Measurements from ENCODE around the gene CADPS. TPM values are rescaled to one million over a fixed set of nuclear protein-coding genes. Genes with fewer than 3 reads are reported as not detected.

The CADPS gene
- polyA plus RNA-seq, 2 donors, result 0.09 to 0.20 TPM

DNA sequence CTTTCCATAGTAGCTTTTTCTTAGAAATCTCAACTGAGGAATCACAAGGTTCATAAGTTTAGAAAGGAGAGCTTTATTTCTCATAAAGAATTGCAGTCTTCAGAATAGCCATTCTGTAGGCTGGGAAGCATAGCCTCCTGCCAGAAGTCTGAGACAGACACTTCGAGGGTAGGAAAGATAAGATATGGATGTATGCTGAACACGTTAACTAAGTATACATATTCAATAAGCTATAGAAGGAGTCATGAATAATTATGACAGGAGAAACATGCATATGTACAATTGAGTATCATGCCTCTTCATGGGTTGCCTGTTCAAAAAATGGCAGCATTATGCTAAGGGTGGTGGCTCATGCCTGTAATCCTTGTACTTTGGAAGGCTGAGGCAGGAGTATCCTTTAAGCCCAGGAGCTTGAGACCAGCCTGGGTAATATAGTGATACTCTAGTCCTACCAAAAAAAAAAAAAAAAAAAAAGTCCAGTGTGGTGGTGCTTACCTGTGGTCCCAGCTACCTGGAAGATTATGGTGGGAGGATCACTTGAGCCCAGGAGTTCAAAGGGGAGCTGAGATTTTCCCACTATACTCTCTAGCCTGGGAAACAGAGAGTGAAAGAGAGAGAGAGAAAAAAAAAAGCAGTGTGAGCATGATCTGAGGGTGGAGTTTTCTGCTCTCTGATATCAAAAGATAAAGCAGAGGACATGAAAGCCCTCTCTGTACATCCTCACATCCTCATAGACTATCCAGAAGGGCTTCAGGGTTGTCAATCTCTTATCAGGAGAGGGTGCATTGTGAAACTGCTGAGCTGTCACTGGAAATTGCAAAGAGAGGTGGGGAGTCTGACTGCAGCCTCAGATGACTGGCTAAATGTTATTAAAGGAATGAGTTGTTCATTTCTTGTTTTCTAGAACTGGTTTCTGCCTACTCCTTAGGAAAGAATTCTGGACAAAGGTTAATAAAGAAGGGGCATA is 23.6 kb upstream of the CADPS start:
- no peaks in the 10 kb centered on the region for H3K9me3 ChIP-seq (ENCODE audit: control insufficient read depth in 2 of 2, insufficient read depth in 1 of 2, low read depth in 1 of 2, low read length in 1 of 2)
- H3K36me3 ChIP-seq (ENCODE audit: control insufficient read depth in 2 of 2, insufficient read depth in 2 of 2, low read length in 1 of 2), result no peaks in the 10 kb centered on the region
- H3K4me1 ChIP-seq (ENCODE audit: control insufficient read depth in 2 of 2, insufficient read depth in 2 of 2, low read length in 1 of 2), result no peaks in the 10 kb centered on the region
- H3K4me3 ChIP-seq (ENCODE audit: low read depth in 1 of 2, low read length in 2 of 2), result no peak overlapping the region
- H3K27me3 ChIP-seq (ENCODE audit: control insufficient read depth in 1 of 2, insufficient read depth in 2 of 2, low read length in 2 of 2), result no peaks in the 10 kb centered on the region
- H3K27ac ChIP-seq (ENCODE audit: low read depth in 2 of 2, low read length in 1 of 2), result no peak overlapping the region
- 58% methylated on average over 2 of the region's 2 CpGs for WGBS, 2 donors

DNA sequence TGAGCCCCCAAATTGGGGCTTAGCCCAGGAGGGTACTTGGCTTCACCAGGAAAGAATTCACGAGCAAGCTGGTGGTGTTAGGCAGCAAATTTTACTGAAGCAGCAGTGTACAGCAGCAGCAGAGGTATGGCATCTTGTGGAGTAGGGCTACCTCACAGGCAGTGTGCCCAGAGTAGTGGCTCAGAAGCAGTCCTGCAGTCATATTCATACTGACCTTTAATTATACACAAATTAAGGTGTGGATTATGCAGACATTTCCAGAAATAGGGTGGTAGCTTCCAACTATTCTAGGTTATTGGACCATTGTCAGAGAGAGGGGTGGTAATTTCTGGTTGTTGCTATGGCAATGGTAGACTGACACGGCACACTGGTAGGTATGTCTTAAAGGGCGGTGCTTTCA is 20.7 kb upstream of the CADPS start:
- 86 to 90% methylated on average over 3 of the region's 3 CpGs for WGBS, 2 donors
- no peak overlapping the region for H3K4me3 ChIP-seq (ENCODE audit: low read depth in 1 of 2, low read length in 2 of 2)
- no peaks in the 10 kb centered on the region for H3K4me1 ChIP-seq (ENCODE audit: control insufficient read depth in 2 of 2, insufficient read depth in 2 of 2, low read length in 1 of 2)

DNA sequence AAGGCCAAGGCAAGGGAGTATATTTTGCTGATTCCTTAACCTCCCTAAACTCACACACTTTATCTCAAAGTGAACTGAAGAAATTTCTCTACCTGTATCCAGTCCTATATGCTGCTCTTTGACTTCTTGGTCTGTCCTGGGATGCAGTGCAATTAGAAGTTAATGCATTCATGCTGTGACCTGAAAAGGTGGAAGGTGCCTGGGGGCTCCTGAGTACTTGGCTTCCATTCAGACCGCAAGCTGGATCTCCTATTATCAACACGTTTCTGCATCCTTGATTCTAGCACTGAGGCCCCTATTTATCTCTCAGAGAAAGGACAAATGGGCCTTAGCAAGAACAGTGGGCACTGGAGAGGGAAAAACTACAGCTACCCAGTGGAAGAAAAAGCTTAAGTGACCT is 17.7 kb upstream of the CADPS start:
- Histone ChIP-seq H3K4me3 (ENCODE audit: low read depth in 1 of 2, low read length in 2 of 2) (no peak overlapping the region), H3K27ac (ENCODE audit: low read depth in 2 of 2, low read length in 1 of 2) (no peak overlapping the region), H3K4me1 (ENCODE audit: control insufficient read depth in 2 of 2, insufficient read depth in 2 of 2, low read length in 1 of 2) (no peaks in the 10 kb centered on the region), H3K27me3 (ENCODE audit: control insufficient read depth in 1 of 2, insufficient read depth in 2 of 2, low read length in 2 of 2) (no peaks in the 10 kb centered on the region), H3K9me3 (ENCODE audit: control insufficient read depth in 2 of 2, insufficient read depth in 1 of 2, low read depth in 1 of 2, low read length in 1 of 2) (no peaks in the 10 kb centered on the region), H3K36me3 (ENCODE audit: control insufficient read depth in 2 of 2, insufficient read depth in 2 of 2, low read length in 1 of 2) (no peaks in the 10 kb centered on the region)
- WGBS, 2 donors, result 40 to 61% methylated on average over 2 of the region's 2 CpGs

More for the DNA sequence above, 20.7 kb upstream of the CADPS start:
- H3K27me3 ChIP-seq (ENCODE audit: control insufficient read depth in 1 of 2, insufficient read depth in 2 of 2, low read length in 2 of 2), result no peaks in the 10 kb centered on the region
- no peak overlapping the region for H3K27ac ChIP-seq (ENCODE audit: low read depth in 2 of 2, low read length in 1 of 2)
- no peaks in the 10 kb centered on the region for H3K36me3 ChIP-seq (ENCODE audit: control insufficient read depth in 2 of 2, insufficient read depth in 2 of 2, low read length in 1 of 2)
- H3K9me3 ChIP-seq (ENCODE audit: control insufficient read depth in 2 of 2, insufficient read depth in 1 of 2, low read depth in 1 of 2, low read length in 1 of 2), result no peaks in the 10 kb centered on the region

GRCh38 chr3:62892045-62892444 is 16.8 kb upstream of the CADPS start:
- 54 to 79% methylated on average over 2 of the region's 2 CpGs for WGBS, 2 donors
- H3K9me3 ChIP-seq (ENCODE audit: control insufficient read depth in 2 of 2, insufficient read depth in 1 of 2, low read depth in 1 of 2, low read length in 1 of 2), result no peaks in the 10 kb centered on the region
- H3K36me3 ChIP-seq (ENCODE audit: control insufficient read depth in 2 of 2, insufficient read depth in 2 of 2, low read length in 1 of 2), result no peaks in the 10 kb centered on the region
- H3K27ac ChIP-seq (ENCODE audit: low read depth in 2 of 2, low read length in 1 of 2), result no peak overlapping the region
- no peak overlapping the region for H3K4me3 ChIP-seq (ENCODE audit: low read depth in 1 of 2, low read length in 2 of 2)
- H3K4me1 ChIP-seq (ENCODE audit: control insufficient read depth in 2 of 2, insufficient read depth in 2 of 2, low read length in 1 of 2), result no peaks in the 10 kb centered on the region
- no peaks in the 10 kb centered on the region for H3K27me3 ChIP-seq (ENCODE audit: control insufficient read depth in 1 of 2, insufficient read depth in 2 of 2, low read length in 2 of 2)

GRCh38 chr3:62888778-62889177 is 13.6 kb upstream of the CADPS start:
- Histone ChIP-seq H3K36me3 (ENCODE audit: control insufficient read depth in 2 of 2, insufficient read depth in 2 of 2, low read length in 1 of 2) (no peaks in the 10 kb centered on the region), H3K9me3 (ENCODE audit: control insufficient read depth in 2 of 2, insufficient read depth in 1 of 2, low read depth in 1 of 2, low read length in 1 of 2) (no peaks in the 10 kb centered on the region), H3K4me3 (ENCODE audit: low read depth in 1 of 2, low read length in 2 of 2) (no peak overlapping the region), H3K4me1 (ENCODE audit: control insufficient read depth in 2 of 2, insufficient read depth in 2 of 2, low read length in 1 of 2) (no peaks in the 10 kb centered on the region), H3K27me3 (ENCODE audit: control insufficient read depth in 1 of 2, insufficient read depth in 2 of 2, low read length in 2 of 2) (no peaks in the 10 kb centered on the region), H3K27ac (ENCODE audit: low read depth in 2 of 2, low read length in 1 of 2) (no peak overlapping the region)
- 78 to 87% methylated on average over 1 of the region's 1 CpG for WGBS, 2 donors

DNA sequence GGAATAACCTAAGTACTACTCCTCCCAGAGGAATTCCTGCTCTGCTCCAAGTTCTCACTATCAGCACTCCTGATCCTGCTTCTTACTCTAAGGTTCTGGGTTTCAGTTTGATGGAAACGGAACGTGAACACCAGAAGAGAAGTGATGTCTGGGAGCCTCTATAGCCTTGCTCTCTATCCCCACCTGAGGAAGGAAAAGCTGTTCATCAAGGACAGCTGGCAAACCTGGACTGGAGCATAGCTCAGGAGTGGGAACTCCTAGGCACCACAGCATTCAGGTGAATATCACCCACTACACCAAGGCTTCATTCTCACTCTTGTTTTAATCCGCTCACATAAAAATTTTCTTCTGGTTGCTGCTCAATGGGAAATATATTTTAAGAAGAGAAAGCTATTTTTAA is 13.0 kb upstream of the CADPS start:
- no peaks in the 10 kb centered on the region for H3K4me1 ChIP-seq (ENCODE audit: control insufficient read depth in 2 of 2, insufficient read depth in 2 of 2, low read length in 1 of 2)
- H3K9me3 ChIP-seq (ENCODE audit: control insufficient read depth in 2 of 2, insufficient read depth in 1 of 2, low read depth in 1 of 2, low read length in 1 of 2), result no peaks in the 10 kb centered on the region
- 35 to 40% methylated on average over 3 of the region's 3 CpGs for WGBS, 2 donors
- no peak overlapping the region for H3K4me3 ChIP-seq (ENCODE audit: low read depth in 1 of 2, low read length in 2 of 2)
- no peaks in the 10 kb centered on the region for H3K36me3 ChIP-seq (ENCODE audit: control insufficient read depth in 2 of 2, insufficient read depth in 2 of 2, low read length in 1 of 2)
- no peaks in the 10 kb centered on the region for H3K27me3 ChIP-seq (ENCODE audit: control insufficient read depth in 1 of 2, insufficient read depth in 2 of 2, low read length in 2 of 2)
- no peak overlapping the region for H3K27ac ChIP-seq (ENCODE audit: low read depth in 2 of 2, low read length in 1 of 2)

GRCh38 chr3:62885136-62885535 is 9.9 kb upstream of the CADPS start:
- Histone ChIP-seq H3K4me3 (ENCODE audit: low read depth in 1 of 2, low read length in 2 of 2) (no peak overlapping the region), H3K9me3 (ENCODE audit: control insufficient read depth in 2 of 2, insufficient read depth in 1 of 2, low read depth in 1 of 2, low read length in 1 of 2) (no peaks in the 10 kb centered on the region), H3K27ac (ENCODE audit: low read depth in 2 of 2, low read length in 1 of 2) (no peak overlapping the region), H3K36me3 (ENCODE audit: control insufficient read depth in 2 of 2, insufficient read depth in 2 of 2, low read length in 1 of 2) (no peaks in the 10 kb centered on the region), H3K27me3 (ENCODE audit: control insufficient read depth in 1 of 2, insufficient read depth in 2 of 2, low read length in 2 of 2) (no peaks in the 10 kb centered on the region), H3K4me1 (ENCODE audit: control insufficient read depth in 2 of 2, insufficient read depth in 2 of 2, low read length in 1 of 2) (no peaks in the 10 kb centered on the region)
- 59 to 73% methylated on average over 2 of the region's 2 CpGs for WGBS, 2 donors

- Histone ChIP-seq H3K36me3 (ENCODE audit: control insufficient read depth in 2 of 2, insufficient read depth in 2 of 2, low read length in 1 of 2) (no peaks in the 10 kb centered on the region), H3K27me3 (ENCODE audit: control insufficient read depth in 1 of 2, insufficient read depth in 2 of 2, low read length in 2 of 2) (no peaks in the 10 kb centered on the region), H3K4me3 (ENCODE audit: low read depth in 1 of 2, low read length in 2 of 2) (no peak overlapping the region), H3K27ac (ENCODE audit: low read depth in 2 of 2, low read length in 1 of 2) (no peak overlapping the region), H3K4me1 (ENCODE audit: control insufficient read depth in 2 of 2, insufficient read depth in 2 of 2, low read length in 1 of 2) (no peaks in the 10 kb centered on the region), H3K9me3 (ENCODE audit: control insufficient read depth in 2 of 2, insufficient read depth in 1 of 2, low read depth in 1 of 2, low read length in 1 of 2) (no peaks in the 10 kb centered on the region)
- WGBS, 2 donors, result 25 to 29% methylated on average over 3 of the region's 3 CpGs
Observed at GRCh38 chr3:62884096-62884870, 9.1 kb upstream of the CADPS start.

GRCh38 chr3:62882676-62883200 is 7.5 kb upstream of the CADPS start:
- Histone ChIP-seq H3K27ac (ENCODE audit: low read depth in 2 of 2, low read length in 1 of 2) (no peak overlapping the region), H3K9me3 (ENCODE audit: control insufficient read depth in 2 of 2, insufficient read depth in 1 of 2, low read depth in 1 of 2, low read length in 1 of 2) (no peaks in the 10 kb centered on the region), H3K36me3 (ENCODE audit: control insufficient read depth in 2 of 2, insufficient read depth in 2 of 2, low read length in 1 of 2) (no peaks in the 10 kb centered on the region), H3K4me1 (ENCODE audit: control insufficient read depth in 2 of 2, insufficient read depth in 2 of 2, low read length in 1 of 2) (no peaks in the 10 kb centered on the region), H3K4me3 (ENCODE audit: low read depth in 1 of 2, low read length in 2 of 2) (no peak overlapping the region), H3K27me3 (ENCODE audit: control insufficient read depth in 1 of 2, insufficient read depth in 2 of 2, low read length in 2 of 2) (no peaks in the 10 kb centered on the region)
- 70 to 78% methylated on average over 4 of the region's 4 CpGs for WGBS, 2 donors
